GM12872 (cell line): Measurements from ENCODE around the gene ABHD5.

Experiments
- TF ChIP-seq, protein P1 (sequence below): IDR thresholded peaks from 3 replicates; pipeline ENCODE4 v1.5.1; 2011; ENCODE audit warnings: low read depth, mild to moderate bottlenecking, low read length, moderate library complexity; ENCODE audit not compliant: insufficient read depth

The ABHD5 gene

DNA sequence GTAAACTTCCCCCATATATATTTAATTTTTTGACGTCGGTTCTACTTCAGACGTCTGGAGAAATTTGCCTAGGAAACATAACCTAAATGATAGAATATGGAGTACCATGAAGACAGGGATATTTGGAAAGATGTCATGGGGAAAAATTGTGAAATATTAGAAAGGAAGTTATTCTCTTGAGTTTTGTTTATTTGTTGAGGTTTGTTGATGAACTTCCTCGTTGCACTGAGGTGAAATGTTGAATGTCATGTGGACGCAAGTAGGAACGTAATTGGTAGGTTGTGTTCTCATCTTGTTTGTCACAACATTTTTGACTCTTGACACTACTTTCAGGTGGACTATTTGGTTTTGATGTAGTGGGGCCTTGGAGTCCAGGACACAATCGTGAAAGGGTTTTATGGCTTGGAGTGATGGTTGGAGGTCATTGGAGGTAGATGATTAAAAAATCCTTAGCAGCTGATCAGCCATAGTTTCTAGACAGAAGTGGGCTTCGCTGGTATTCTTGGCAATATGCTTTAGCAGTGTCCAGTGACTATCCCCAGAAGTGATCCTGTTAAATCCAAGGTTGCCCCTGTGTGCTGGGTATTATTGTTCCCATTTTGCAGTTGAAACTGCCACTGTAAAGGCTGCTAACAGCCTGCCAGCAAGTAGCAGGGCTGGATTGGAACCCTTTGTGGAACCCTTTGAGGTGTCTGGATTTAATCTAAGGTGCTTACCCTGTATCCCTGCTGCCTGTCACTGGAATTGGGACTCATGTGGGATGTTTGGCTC is 1.5 kb downstream of the ABHD5 start:
- TF ChIP-seq, protein P1, sequence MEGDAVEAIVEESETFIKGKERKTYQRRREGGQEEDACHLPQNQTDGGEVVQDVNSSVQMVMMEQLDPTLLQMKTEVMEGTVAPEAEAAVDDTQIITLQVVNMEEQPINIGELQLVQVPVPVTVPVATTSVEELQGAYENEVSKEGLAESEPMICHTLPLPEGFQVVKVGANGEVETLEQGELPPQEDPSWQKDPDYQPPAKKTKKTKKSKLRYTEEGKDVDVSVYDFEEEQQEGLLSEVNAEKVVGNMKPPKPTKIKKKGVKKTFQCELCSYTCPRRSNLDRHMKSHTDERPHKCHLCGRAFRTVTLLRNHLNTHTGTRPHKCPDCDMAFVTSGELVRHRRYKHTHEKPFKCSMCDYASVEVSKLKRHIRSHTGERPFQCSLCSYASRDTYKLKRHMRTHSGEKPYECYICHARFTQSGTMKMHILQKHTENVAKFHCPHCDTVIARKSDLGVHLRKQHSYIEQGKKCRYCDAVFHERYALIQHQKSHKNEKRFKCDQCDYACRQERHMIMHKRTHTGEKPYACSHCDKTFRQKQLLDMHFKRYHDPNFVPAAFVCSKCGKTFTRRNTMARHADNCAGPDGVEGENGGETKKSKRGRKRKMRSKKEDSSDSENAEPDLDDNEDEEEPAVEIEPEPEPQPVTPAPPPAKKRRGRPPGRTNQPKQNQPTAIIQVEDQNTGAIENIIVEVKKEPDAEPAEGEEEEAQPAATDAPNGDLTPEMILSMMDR = no peak

DNA sequence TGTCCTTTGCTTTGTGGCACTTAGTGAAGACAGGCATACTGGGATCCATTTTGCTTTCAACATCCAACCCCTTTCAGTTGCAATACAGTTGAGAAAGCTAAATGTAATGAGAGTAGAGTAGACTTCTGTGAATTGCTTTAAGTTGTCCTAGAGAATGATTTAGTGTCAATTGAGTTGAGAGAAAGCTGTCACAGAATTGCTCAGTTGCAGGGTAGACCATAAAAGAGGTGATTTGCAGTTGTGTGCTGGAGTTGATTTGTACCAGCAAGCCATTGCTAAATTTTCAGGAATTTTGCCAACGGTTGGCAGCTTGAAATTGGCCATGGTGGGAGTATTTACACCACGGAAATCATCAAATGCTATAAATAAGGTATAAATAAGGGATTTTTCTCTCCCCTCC is 2.2 kb downstream of the ABHD5 start:
- TF ChIP-seq, protein P1 = no peak

DNA sequence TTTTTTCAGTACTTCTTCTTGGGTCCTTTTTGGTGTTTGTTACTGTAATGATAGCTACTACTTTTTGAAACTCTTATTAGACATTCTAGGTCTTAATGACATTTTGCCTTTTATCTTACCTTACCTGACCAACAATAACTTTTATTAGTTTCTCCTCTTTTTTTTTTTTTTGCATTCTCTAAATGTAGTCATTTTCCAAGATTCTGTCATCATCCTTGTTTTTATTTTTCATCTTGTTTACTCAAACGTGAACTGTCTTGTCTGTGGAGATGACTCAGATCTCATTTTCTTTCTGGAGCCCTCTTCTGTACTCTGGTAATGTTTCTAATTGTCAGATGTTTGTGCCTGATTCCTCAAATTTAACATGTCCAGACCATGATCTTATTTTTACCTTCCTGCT is 2.9 kb downstream of the ABHD5 start:
- TF ChIP-seq, protein P1 = no peak

DNA sequence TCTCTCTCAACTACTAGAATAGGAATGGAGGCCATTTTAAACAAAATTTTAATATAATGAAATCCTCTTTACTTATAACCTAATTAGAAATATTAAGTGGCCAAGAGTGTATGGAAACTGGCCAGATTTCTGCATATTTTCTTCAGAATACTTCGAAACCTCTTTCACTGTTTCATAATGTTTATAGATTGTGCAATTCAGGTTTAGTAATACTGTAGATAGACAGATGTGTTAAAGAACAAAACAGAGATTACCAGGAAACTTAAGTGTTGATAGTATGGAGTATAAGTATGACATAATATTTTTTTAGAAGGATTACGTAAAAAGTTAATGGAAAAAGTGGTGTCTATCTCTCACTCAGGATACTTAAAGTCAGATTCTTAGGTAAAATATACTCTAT is 4.7 kb downstream of the ABHD5 start:
- TF ChIP-seq, protein P1 = no peak

DNA sequence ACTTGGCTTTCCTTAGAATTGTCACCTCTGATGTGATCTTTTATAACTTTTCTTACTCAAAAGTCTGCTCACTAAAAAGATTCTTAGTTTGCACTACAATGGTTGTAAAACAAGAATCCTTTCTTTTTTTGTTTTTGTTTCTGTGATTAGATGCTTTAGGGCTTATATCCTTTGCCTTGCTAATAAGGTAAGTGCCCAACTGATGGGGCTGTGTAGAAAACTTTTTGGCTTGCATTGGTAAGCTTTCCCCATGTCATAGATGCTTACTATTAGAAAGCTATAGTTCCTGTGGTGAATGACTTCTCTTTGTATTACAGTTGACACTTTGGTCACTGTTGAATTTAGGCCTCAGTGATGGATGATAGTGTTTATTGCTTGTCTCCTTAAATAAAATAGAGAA is 5.1 kb downstream of the ABHD5 start:
- TF ChIP-seq, protein P1 = no peak

DNA sequence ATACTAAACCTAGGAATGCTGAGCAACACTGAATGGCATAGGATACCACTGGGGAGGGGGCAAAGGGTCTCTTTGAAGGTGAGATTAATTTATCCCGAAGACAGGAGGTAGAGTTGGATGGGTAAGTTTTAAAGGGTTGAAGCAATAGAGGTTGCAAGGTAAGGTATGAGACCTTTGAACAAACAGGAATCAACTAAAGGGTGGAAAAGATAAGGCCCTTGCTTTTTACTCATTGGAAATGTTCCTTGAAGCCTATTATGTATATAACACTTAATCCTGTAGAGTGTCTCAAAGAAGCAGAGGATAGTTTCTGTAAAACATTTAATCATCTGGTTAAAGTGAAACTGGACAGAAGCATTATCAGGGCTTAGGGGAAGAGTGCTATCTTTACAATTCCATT is 5.7 kb downstream of the ABHD5 start:
- TF ChIP-seq, protein P1 = no peak

DNA sequence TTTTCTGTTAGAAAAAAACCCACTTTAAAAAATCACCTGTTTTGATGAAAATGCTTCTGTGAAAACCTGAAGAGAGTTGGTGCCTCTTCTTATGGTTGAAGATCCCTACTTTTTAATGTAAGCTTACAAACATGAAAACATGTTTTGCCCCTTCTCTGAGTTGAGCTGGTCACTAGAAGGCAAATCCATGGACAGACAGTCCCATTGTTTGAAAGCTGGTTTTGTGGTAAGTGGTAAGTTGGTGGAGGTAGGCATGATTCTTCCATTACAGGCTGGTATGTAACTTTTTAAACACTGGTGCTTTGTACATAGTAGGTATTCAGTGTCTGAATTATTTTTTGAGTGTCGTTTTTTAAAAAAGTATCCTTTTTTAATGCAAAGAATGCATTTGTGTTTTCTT is 6.1 kb downstream of the ABHD5 start:
- TF ChIP-seq, protein P1 = no peak
